SJCRH30 (cell line): ENCODE results near the gene SH2D3A. TPM values are rescaled to one million over a fixed set of nuclear protein-coding genes. Genes with fewer than 3 reads are reported as not detected.
"Not testable (repeated sequence)": the region's sequence is repeated elsewhere in the genome, so short reads cannot be mapped to it uniquely, and the experiment has no call there.

ENCODE experiments used
- DNase-seq, 2 experiments: peaks; one replicate each; pipeline ENCODE4 v3.0.0-alpha.2; 2015 to 2020
- H3K27ac ChIP-seq: fragments of 250-450 bp; sonication (Bioruptor Pico); 2 replicates; pipeline ENCODE4 v1.5.1; 2020; ENCODE audit warnings: mild to moderate bottlenecking, moderate library complexity
- H3K27me3 ChIP-seq: fragments of 250-450 bp; sonication (Bioruptor Pico); 2 replicates; pipeline ENCODE4 v1.5.1; 2020; ENCODE audit warnings: mild to moderate bottlenecking, moderate library complexity
- H3K36me3 ChIP-seq: fragments of 250-450 bp; sonication (Bioruptor Pico); 2 replicates; pipeline ENCODE4 v1.5.1; 2020; ENCODE audit warnings: mild to moderate bottlenecking, moderate library complexity
- H3K4me1 ChIP-seq: fragments of 250-450 bp; sonication (Bioruptor Pico); 2 replicates; pipeline ENCODE4 v1.5.1; 2020; ENCODE audit warnings: mild to moderate bottlenecking, moderate library complexity
- H3K4me3 ChIP-seq: fragments of 250-450 bp; sonication (Bioruptor Pico); 2 replicates; pipeline ENCODE4 v1.5.1; 2020; ENCODE audit warnings: mild to moderate bottlenecking, moderate library complexity
- H3K9me3 ChIP-seq: fragments of 250-450 bp; sonication (Bioruptor Pico); replicated peaks from 2 replicates; pipeline ENCODE4 v1.5.1; 2020; ENCODE audit warnings: mild to moderate bottlenecking, moderate library complexity
- total RNA-seq: library from RNA; depleted of rRNA; stranded (reverse); fragments of >200 nt; shearing (Covaris generic); gene quantifications from 2 replicates; pipeline ENCODE4 v1.2.3, GENCODE V29; 2014

The SH2D3A gene
- total RNA-seq, 1 experiment from 2014 or later, result not detected

GRCh38 chr19:6754136-6754535 lies 13.1 kb downstream of the SH2D3A start:
- no peak for DNase-seq
- H3K36me3 ChIP-seq, result peaks cover 32% of the 10 kb centered on the region

GRCh38 chr19:6753178-6754031 lies 13.8 kb downstream of the SH2D3A start:
- no peak overlapping the region for H3K27ac ChIP-seq
- DNase-seq, result peak; percentile 49
- no peaks in the 10 kb centered on the region for H3K27me3 ChIP-seq
- H3K4me1 ChIP-seq, result no peaks in the 10 kb centered on the region
- peaks cover 35% of the 10 kb centered on the region for H3K36me3 ChIP-seq
- no peaks in the 10 kb centered on the region for H3K9me3 ChIP-seq
- no peak overlapping the region for H3K4me3 ChIP-seq

More at GRCh38 chr19:6754136-6754535, 13.1 kb downstream of the SH2D3A start:
- H3K27me3 ChIP-seq, result no peaks in the 10 kb centered on the region
- no peak overlapping the region for H3K4me3 ChIP-seq
- H3K4me1 ChIP-seq, result no peaks in the 10 kb centered on the region
- H3K27ac ChIP-seq, result no peak overlapping the region
- no peaks in the 10 kb centered on the region for H3K9me3 ChIP-seq

GRCh38 chr19:6752256-6753177 lies 14.7 kb downstream of the SH2D3A start:
- H3K9me3 ChIP-seq, result no peaks in the 10 kb centered on the region
- DNase-seq, result no peak
- H3K27me3 ChIP-seq, result no peaks in the 10 kb centered on the region
- no peak overlapping the region for H3K27ac ChIP-seq
- H3K4me1 ChIP-seq, result no peaks in the 10 kb centered on the region
- H3K4me3 ChIP-seq, result no peak overlapping the region
- H3K36me3 ChIP-seq, result peaks cover 44% of the 10 kb centered on the region

- H3K4me1 ChIP-seq, result no peaks in the 10 kb centered on the region
- no peaks in the 10 kb centered on the region for H3K27me3 ChIP-seq
- no peak overlapping the region for H3K4me3 ChIP-seq
- peaks cover 58% of the 10 kb centered on the region for H3K36me3 ChIP-seq
- no peaks in the 10 kb centered on the region for H3K9me3 ChIP-seq
- H3K27ac ChIP-seq, result no peak overlapping the region
- DNase-seq, result no peak
These were observed 16.0 kb downstream of the SH2D3A start for GRCh38 chr19:6751189-6751588.

- Histone ChIP-seq H3K4me1 (peaks cover 6% of the 10 kb centered on the region), H3K36me3 (peaks cover 62% of the 10 kb centered on the region), H3K4me3 (no peak overlapping the region), H3K27ac (no peak overlapping the region), H3K9me3 (no peaks in the 10 kb centered on the region), H3K27me3 (no peaks in the 10 kb centered on the region)
- DNase-seq, result no peak
These were observed 17.2 kb downstream of the SH2D3A start for GRCh38 chr19:6750062-6750461.

- not testable (repeated sequence) for DNase-seq, H3K4me3 ChIP-seq, H3K9me3 ChIP-seq, H3K27me3 ChIP-seq, H3K27ac ChIP-seq
- Histone ChIP-seq H3K4me1 (peaks cover 14% of the 10 kb centered on the region), H3K36me3 (peaks cover 66% of the 10 kb centered on the region)
These were observed 18.7 kb downstream of the SH2D3A start for GRCh38 chr19:6748543-6748942.

- DNase-seq, result no peak
- H3K9me3 ChIP-seq, result no peaks in the 10 kb centered on the region
- no peaks in the 10 kb centered on the region for H3K27me3 ChIP-seq
- peaks cover 48% of the 10 kb centered on the region for H3K36me3 ChIP-seq
- H3K4me1 ChIP-seq, result peaks cover 14% of the 10 kb centered on the region
- no peak overlapping the region for H3K4me3 ChIP-seq
- no peak overlapping the region for H3K27ac ChIP-seq
These were observed 21.3 kb downstream of the SH2D3A start for GRCh38 chr19:6745965-6746364.

- Histone ChIP-seq H3K27me3 (no peaks in the 10 kb centered on the region), H3K4me1 (peaks cover 14% of the 10 kb centered on the region), H3K4me3 (no peak overlapping the region), H3K36me3 (peaks cover 40% of the 10 kb centered on the region), H3K27ac (peak overlapping the region; percentile 43), H3K9me3 (no peaks in the 10 kb centered on the region)
- DNase-seq, result peak; percentile 89 to 91
These were observed 22.6 kb downstream of the SH2D3A start for GRCh38 chr19:6744381-6745301.

GRCh38 chr19:6743714-6744380 lies 23.4 kb downstream of the SH2D3A start:
- H3K9me3 ChIP-seq, result no peaks in the 10 kb centered on the region
- peak in 1 of 2 experiments; percentile 46 for DNase-seq
- H3K27ac ChIP-seq, result peak overlapping the region; percentile 43
- H3K27me3 ChIP-seq, result no peaks in the 10 kb centered on the region
- H3K36me3 ChIP-seq, result peaks cover 33% of the 10 kb centered on the region
- no peak overlapping the region for H3K4me3 ChIP-seq
- H3K4me1 ChIP-seq, result peaks cover 16% of the 10 kb centered on the region

GRCh38 chr19:6743066-6743465 lies 24.2 kb downstream of the SH2D3A start:
- no peak overlapping the region for H3K4me3 ChIP-seq
- no peak overlapping the region for H3K27ac ChIP-seq
- DNase-seq, result no peak
- H3K9me3 ChIP-seq, result no peaks in the 10 kb centered on the region
- H3K27me3 ChIP-seq, result no peaks in the 10 kb centered on the region
- peaks cover 28% of the 10 kb centered on the region for H3K36me3 ChIP-seq
- H3K4me1 ChIP-seq, result peaks cover 24% of the 10 kb centered on the region

GRCh38 chr19:6740589-6741343 lies 26.5 kb downstream of the SH2D3A start:
- no peaks in the 10 kb centered on the region for H3K27me3 ChIP-seq
- H3K27ac ChIP-seq, result peak overlapping the region; percentile 35
- DNase-seq, result peak; percentile 84 to 89
- peaks cover 8% of the 10 kb centered on the region; the same call in 1 of the 2 replicates for H3K36me3 ChIP-seq
- H3K4me3 ChIP-seq, result peak overlapping the region; percentile 82
- H3K4me1 ChIP-seq, result peaks cover 26% of the 10 kb centered on the region
- H3K9me3 ChIP-seq, result no peaks in the 10 kb centered on the region

GRCh38 chr19:6739883-6740588 lies 27.2 kb downstream of the SH2D3A start:
- DNase-seq, result peak; percentile 42 to 51
- H3K4me1 ChIP-seq, result peaks cover 20% of the 10 kb centered on the region

More at GRCh38 chr19:6739883-6740588, 27.2 kb downstream of the SH2D3A start:
- Histone ChIP-seq H3K27me3 (no peaks in the 10 kb centered on the region), H3K36me3 (peaks cover 5% of the 10 kb centered on the region; the same call in 1 of the 2 replicates), H3K27ac (peak overlapping the region; percentile 35), H3K9me3 (no peaks in the 10 kb centered on the region), H3K4me3 (peak overlapping the region; percentile 82)
